22Rv1 (cell line): ENCODE results near the gene ODAPH.

ENCODE experiments used
- H3K27ac ChIP-seq: fragments of 450-650 bp; 2 replicates; pipeline ENCODE4 v1.5.1; 2017
- CTCF ChIP-seq: fragments of 450-650 bp; IDR thresholded peaks from 2 replicates; pipeline ENCODE4 v1.5.1; 2017; ENCODE audit warnings: mild to moderate bottlenecking
- ZFX ChIP-seq: fragments of 450-650 bp; IDR thresholded peaks from 2 replicates; pipeline ENCODE4 v1.6.1; 2017; ENCODE audit warnings: antibody characterized with exemption, borderline replicate concordance

ODAPH gene

GRCh38 chr4:75596061-75596460 lies 40.2 kb downstream of the ODAPH start:
- H3K27ac ChIP-seq: no peak overlapping the region
- TF ChIP-seq ZFX (no peak), CTCF (no peak)

- TF ChIP-seq ZFX: no peak
- no peak for TF ChIP-seq CTCF
- H3K27ac ChIP-seq: no peak overlapping the region
Observed at GRCh38 chr4:75598390-75598789, 42.5 kb downstream of the ODAPH start.

- H3K27ac ChIP-seq: no peak overlapping the region
- TF ChIP-seq CTCF (no peak), ZFX (no peak)
Observed at GRCh38 chr4:75599647-75600046, 43.8 kb downstream of the ODAPH start.

- H3K27ac ChIP-seq: no peak overlapping the region
- TF ChIP-seq CTCF (no peak), ZFX (no peak)
Observed at GRCh38 chr4:75605928-75606327, 50.1 kb downstream of the ODAPH start.

GRCh38 chr4:75612306-75612705 lies 56.4 kb downstream of the ODAPH start:
- H3K27ac ChIP-seq: no peak overlapping the region
- TF ChIP-seq ZFX (no peak), CTCF (no peak)
